HG03354 (cell line): ENCODE measurements around the gene CMIP.
"Not testable (repeated sequence)": the region's sequence is repeated elsewhere in the genome, so short reads cannot be mapped to it uniquely, and the experiment has no call there.

Experiments
- ATAC-seq: cut with Tn5 transposase; IDR thresholded peaks from one replicate; pipeline ENCODE4 v1.9.1; 2021; ENCODE audit warnings: mild to moderate bottlenecking; ENCODE audit not compliant: unreplicated experiment, poor library complexity, severe bottlenecking

The CMIP gene

GRCh38 chr16:81419806-81420205 is 24.8 kb upstream of the CMIP start:
- no peak for ATAC-seq

- ATAC-seq: no peak
Measured at GRCh38 chr16:81421126-81421525, 23.5 kb upstream of the CMIP start.

- no peak for ATAC-seq
Measured at GRCh38 chr16:81421536-81421935, 23.1 kb upstream of the CMIP start.

- not testable (repeated sequence) for ATAC-seq
Measured at GRCh38 chr16:81422153-81422552, 22.5 kb upstream of the CMIP start.

- ATAC-seq: no peak
Measured at GRCh38 chr16:81424771-81425170, 19.8 kb upstream of the CMIP start.

- no peak for ATAC-seq
Measured at GRCh38 chr16:81427219-81427618, 17.4 kb upstream of the CMIP start.

GRCh38 chr16:81429045-81429521 is 15.5 kb upstream of the CMIP start:
- no peak for ATAC-seq

GRCh38 chr16:81431554-81432353 is 12.9 kb upstream of the CMIP start:
- no peak for ATAC-seq

- ATAC-seq: no peak
Measured at GRCh38 chr16:81432937-81433557, 11.6 kb upstream of the CMIP start.

- ATAC-seq: no peak
Measured at GRCh38 chr16:81435103-81435502, 9.5 kb upstream of the CMIP start.

- ATAC-seq: no peak
Measured at GRCh38 chr16:81435567-81435966, 9.0 kb upstream of the CMIP start.

GRCh38 chr16:81436386-81436785 is 8.2 kb upstream of the CMIP start:
- no peak for ATAC-seq

- no peak for ATAC-seq
Measured at GRCh38 chr16:81437865-81438264, 6.7 kb upstream of the CMIP start.

GRCh38 chr16:81440888-81441761 is 3.5 kb upstream of the CMIP start:
- ATAC-seq: no peak

- ATAC-seq: no peak
Measured at GRCh38 chr16:81442220-81442915, 2.2 kb upstream of the CMIP start.

- ATAC-seq: no peak
Measured at GRCh38 chr16:81442916-81443687, 1.5 kb upstream of the CMIP start.

- ATAC-seq: no peak
Measured at GRCh38 chr16:81443688-81444447, 740 bp upstream of the CMIP start.
